Hematopoietic multipotent progenitor cell treated with erythropoietin and hydrocortisone succinate and interleukin-3 and kit ligand, for 15 days (in vitro differentiated cells): Measurements from ENCODE around the gene KANSL1.
A peak's percentile ranks its signal among the peaks of the same experiment; 100 is the strongest.

Experiments
- DNase-seq: peaks from one replicate; pipeline ENCODE4 v3.0.0-alpha.2; 2015; ENCODE audit warnings: low spot score

KANSL1 gene

DNA sequence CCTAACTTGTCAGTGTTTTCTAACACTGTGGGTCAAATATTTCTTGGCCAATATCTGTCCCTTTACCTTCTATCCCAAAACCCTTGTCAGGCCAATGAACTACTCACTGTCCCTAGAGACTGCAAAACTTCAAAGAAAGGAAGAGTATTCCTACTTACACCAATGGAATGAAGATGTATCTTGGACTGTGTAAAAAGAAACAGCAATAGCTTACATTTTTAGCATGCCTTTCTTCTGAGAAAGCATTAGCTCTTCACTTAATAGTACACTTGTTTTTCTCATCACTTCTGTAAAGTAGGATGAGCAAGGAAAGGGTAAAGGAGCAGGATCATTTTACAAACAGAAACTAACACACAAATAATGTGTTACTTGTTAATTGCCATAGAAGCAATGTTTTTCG is 120.2 kb downstream of the KANSL1 start:
- no peak for DNase-seq

DNA sequence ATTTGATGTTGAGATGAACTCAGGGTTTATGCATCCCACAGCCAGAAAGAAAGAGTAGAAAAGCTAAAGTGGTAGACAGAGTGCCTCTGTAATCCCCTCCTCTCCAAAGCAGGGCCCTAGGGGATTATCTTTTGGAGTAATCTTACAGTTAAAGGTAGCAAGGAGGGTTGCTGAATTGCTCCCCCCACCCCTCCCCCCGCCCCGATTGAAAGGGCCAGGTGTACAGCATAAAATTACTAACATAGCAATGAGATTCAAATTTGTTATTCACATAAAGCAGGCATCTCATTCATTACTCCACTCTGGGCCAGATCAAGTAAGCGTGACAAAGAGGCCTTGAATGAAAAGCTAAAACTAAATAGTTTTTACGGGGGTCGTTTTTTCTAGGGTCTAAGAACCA is 121.4 kb downstream of the KANSL1 start:
- DNase-seq: no peak

DNA sequence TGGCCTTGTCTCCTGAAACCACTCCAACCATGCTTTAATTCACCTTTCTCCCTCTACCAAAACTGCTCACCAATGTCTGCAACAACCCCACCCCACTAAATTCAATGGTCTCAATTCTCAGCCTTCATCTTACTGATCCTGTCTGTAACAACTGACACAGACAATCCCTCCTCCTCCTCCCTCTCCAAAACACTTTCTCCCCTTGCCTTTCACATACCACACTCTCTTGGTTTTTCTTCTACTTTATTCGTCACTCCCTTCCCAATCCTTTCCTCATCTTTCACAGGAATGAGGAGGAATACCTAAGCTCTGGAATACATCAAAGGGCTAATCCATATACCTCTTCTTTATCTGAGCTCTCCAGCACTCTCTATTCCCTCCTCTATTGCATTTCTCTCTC is 128.8 kb downstream of the KANSL1 start:
- DNase-seq: no peak

DNA sequence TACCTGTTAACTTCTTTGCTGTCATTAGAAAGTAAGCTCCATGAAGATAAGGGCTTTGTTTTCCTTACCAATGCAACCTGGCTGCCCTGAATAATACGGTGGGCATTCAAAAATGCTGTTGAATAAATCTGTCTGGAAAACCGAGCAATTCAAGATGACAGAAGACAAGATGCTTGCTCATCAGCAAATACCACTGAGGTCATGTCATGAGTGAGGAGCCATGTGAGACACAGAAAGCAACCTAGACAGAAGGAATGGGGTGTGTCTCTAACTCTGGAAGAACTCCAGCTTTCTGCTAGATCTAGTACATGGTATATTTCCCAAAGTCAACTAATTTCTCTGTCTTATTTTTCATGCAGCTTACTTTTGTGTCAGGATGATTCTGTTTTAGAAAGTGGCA is 130.0 kb downstream of the KANSL1 start:
- peak; percentile 57 for DNase-seq

DNA sequence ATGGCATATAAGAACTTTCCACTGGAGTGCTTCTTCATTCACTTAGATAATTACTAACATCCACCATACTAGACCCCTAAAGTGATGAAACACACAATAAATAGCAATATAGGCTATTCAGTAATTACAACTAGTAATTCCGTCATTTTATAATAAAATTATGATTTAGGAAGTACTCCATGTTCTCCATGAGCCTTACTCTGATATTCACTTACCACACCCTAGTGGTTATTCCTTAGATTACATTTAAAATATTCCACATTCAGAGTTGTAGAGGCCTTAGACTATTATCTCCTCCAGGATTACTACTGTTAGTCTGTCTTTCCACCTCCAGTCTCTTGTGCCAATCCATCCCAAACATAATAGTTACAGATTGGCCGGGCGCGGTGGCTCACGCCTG is 131.8 kb downstream of the KANSL1 start:
- DNase-seq: peak; percentile 59

DNA sequence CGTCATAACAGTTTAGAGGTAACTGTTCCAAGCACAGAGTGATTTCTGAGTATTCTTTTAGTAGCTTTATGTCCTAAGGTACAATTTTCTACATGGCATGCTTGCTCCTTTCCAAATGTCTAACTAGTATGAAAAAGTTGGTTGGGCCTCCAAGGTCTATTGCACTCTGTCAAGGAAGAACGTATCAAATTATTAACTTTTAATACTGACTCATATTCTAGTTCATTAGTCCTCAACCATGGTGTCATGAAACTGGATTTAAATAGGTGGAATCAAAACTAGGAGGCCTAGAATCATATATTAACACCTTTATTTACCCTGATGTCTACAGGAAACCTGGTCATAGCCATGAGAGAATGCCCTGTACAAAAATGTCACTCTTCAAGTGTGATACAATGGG is 132.8 kb downstream of the KANSL1 start:
- no peak for DNase-seq

DNA sequence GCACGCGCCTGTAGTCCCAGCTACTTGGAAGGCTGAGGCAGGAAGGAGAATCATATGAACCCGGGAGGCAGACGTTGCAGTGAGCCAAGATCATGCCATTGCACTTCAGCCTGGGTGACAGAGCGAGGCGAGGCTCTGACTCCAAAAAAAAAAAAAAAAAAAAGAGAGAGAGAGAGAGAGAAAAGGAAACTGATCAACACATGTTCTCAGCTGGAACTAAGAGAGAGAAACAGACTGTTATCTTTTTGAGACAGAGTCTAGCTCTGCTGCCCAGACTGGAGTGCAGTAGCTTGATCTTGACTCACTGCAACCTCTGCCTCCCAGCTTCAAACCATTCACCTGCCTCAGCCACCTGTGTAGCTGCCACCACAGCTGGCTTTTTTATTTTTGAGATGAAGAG is 133.7 kb downstream of the KANSL1 start:
- DNase-seq: peak; percentile 84

DNA sequence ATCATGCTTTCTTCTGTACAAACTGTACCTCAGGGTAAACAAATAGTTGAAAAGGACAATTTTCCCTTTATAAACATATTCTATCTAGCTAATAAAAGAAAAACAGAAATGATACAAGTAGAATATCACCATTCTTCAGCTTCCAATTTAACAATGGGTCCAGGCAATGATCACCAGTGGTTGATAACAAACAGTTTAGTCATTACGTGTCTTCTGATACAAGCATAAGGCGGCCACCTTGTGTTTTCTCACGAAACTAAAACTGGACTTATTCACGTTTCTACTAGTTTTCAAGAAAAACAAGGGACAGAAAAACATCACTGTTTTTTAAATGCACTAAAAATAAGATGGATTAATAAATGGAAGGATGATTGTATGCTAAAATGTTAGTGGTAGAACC is 135.9 kb downstream of the KANSL1 start:
- no peak for DNase-seq

DNA sequence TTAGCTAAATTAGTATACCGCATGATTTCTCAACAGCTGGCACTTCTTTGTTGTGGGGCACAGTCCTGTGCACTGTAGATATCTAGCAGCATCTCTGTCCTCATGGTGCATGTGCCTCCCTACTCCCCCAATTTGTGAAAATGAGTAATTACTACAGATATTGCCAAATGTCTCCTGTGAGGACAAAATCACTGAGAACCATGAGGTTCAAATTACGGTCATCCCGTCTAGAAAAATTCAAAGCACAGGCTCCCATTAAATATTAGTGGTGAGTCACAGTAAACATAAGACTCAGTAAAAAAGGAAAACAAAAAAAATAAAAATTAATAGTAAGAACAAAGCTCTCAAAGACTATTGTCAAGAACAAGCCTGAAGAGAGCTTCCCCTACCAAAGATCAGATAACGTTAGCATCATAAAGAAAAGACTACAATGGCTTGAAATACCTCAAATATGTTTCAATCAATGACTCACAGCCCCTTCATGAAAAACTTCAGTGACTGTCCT is 136.4 kb downstream of the KANSL1 start:
- DNase-seq: no peak

DNA sequence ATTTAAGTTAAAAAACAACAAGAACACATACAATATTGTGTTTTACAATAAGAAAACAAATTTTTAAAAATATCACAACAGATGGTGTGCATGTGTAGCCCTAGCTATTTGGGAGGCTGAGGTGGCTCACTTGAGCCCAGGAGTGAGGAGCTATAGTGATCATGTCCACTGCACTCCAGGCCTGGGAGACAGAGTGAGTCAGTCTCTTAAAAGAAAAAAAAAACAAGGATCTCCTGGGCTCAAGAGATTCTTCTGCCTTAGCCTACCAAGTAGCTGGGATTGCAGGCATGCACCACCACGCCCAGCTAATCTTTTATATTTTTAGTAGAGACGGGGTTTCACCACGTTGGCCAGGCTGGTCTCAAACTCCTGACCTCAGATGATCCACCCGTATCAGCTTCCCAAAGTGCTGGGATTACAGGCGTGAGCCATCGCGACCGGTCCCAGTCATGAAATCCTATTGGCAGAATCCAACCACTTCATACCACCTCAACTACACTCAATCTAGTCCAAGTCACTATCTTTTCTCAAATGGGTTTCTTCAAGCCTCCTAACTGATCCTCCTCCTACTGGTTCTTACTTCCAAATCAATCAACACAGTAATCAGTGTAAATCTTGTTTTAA is 139.2 kb downstream of the KANSL1 start:
- no peak for DNase-seq

DNA sequence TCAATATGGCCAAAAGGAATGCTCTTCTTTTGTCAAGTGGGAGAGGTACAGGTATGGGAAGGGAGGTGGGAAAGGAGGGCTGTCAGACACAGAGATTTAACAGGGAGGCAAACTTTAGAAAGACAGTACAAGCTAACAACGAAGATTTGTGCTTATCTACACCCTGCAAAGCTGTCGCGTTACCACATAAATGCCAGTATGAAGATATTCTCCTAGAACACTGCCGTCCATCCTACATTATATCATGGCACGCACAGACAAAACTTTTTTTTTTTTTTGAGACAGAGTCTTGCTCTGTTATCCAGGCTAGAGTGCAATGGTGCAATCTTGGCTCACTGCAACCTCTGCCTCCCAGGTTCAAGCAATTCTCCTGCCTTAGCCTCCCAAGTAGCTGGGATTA is 143.6 kb downstream of the KANSL1 start:
- DNase-seq: no peak

DNA sequence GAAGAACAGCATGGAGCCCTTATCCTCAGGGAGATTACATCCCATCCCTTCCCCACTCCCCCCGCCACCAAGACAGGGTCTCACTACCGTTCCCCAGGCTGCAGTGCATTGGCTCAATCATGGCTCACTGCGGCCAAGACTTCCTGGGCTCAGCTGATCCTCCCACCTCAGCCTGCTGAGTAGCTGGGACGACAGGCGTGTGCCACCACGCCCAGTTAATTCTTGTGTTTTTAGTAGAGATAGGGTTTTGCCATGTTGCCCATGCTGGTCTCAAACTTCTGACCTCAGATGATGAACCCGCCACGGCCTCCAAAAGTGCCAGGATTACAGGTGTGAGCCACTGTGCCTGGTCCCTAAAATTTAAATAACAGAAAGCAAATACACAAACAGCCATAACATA is 145.4 kb downstream of the KANSL1 start:
- peak; percentile 31 for DNase-seq

DNA sequence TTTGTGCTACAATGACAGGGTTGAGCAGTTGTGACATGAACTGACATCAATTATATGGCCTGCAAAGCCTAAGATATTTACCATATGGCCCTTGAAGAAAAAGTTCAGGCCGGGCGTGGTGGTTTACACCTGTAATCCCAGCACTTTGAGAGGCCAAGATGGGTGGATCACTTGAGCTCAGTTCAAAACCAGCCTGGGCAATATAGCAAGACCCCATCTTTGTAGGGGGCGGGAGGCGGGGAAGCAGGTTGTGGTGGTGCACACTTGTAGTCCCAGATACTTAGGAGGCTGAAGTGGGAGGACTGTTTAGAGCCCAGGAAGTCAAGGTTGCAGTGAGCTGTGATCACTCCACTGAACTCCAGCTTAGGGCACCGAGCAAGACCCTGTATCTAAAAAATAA is 145.8 kb downstream of the KANSL1 start:
- DNase-seq: no peak

DNA sequence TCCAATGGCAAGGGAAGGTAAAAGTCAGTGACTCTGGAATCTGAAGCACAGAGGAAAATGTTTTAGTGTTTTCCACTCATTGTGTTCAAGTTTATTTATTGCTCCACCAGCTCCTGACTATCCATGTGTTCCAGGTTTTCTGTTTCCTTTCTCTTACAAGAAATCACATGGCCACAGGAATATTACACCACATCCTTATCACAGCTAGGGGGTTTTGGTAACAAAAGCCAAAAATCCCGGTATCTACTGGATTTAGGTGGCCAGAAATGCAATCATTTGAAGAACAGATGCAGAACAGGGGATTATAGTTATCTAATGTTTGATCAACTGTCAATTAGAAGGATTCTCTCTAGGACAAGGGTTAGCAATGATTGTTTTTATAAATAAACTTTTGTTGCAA is 146.3 kb downstream of the KANSL1 start:
- no peak for DNase-seq

DNA sequence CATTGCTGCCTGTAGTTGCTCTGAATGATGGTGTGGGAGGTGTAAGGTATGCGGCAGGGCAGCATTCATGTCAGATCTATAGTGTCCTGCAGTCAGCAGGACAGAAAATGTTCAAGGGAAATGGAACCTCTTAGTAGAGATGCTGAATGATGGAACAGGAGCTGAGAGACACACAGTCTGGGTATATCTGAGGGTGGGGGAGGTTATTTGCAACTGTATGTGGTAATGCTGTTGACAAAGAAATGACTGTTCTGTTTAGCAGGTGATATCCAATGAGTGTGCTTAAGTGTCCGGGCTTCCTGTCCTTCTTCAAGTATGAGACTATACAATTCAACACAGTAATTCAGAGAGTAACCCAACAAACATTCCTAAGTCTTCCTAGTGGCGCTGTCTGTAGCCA is 147.6 kb downstream of the KANSL1 start:
- no peak for DNase-seq

DNA sequence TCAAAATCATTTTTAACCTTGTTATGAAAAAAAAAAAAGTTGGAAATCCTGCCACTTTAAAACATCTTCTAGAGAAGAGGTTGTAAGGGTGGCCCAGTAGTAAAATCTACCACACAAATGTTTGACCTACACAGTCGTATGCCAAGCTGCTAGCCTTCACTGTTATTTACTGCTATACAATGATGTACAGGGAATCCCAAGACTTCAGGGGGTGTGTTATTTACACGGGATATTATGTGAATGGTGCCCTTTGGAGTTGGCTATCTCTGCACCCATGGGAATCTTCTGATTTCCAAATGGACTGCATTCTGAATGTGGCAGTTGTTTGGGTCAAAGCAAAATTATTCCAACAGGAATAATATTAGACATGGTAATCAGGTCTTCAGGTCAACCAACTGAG is 148.2 kb downstream of the KANSL1 start:
- DNase-seq: no peak

DNA sequence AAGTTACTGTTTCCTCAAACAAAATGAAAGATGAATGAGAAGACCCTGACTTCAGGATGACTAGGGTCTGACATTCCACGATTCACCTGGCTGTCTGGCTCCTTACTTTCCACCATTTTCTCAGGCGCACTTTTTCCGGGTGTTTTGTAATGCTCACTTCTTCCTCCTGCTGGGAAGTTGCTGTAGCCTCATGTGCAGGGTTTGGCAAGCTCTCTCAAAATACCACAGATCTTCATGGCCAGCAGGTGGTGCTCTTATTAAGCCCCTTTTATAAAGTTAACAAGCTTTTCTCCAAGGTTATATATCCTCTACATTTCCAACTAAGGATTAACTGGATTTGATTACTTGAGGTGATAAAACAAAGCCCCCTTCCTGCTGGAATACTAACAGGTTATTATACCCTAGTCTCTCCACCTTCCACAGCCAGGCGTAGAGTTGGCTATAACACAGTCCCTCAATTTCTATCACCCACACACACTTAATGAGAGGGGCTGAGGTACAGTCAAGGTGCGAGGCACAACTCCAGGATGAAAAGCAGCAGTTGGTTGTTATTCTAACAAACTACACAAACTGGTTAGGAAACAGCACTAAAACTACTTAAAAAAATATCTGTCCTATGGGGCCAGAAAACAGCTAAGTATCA is 148.8 kb downstream of the KANSL1 start:
- peak; percentile 84 for DNase-seq

DNA sequence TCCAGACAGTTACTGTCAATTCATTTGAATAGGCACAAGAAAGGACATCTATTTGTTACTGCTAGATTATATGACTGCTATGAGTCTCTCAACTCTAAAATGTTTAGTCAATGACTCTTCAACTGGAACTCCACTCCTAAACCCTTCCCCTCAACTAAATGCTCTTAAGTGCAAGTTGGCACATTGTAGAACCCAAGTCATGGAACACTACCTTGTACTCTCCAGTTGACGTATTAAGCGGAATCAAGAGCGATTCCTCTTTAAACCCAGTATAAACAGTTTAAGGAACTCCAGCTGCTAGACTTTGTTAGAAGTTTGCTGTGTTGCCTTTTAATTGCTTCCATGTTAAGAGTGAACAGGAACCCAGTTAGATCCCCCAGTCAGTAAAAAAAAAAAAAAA is 149.6 kb downstream of the KANSL1 start:
- no peak for DNase-seq

DNA sequence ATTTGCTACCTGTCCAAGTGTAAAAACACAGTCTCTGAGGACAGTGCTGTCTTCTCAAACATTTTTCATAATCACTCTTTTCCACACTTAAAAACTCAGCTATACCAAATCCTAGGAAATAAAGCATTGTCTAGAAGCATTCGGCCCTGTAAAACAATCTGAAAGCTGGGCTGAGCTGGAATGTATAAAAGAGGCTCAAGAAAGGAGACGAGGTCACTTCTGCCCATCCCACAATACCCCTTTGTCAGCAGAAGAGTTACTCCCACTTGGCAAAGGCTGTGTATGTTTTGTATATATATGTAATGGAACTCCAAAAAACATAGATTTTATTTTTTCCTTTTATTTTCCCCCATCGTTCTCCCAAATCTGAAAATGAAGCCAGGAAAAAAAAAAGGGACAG is 150.3 kb downstream of the KANSL1 start:
- no peak for DNase-seq

DNA sequence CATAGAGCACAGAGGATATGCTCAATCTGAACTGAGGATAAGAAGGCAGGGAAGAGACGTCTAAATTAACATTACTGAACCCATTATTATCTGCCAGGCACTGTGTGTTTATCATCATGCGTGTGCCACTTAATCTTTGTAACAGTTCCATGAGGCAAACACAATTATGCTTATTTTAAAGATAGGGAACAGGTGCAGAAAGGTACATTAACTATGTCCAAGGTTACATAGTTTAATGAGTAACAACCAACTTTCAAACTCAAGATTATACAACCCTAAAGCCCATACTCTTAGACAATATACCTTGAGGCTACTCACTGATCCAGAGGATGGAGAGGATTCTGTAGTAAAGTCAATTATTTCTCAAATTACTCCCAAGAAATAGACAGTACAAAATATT is 151.0 kb downstream of the KANSL1 start:
- no peak for DNase-seq

DNA sequence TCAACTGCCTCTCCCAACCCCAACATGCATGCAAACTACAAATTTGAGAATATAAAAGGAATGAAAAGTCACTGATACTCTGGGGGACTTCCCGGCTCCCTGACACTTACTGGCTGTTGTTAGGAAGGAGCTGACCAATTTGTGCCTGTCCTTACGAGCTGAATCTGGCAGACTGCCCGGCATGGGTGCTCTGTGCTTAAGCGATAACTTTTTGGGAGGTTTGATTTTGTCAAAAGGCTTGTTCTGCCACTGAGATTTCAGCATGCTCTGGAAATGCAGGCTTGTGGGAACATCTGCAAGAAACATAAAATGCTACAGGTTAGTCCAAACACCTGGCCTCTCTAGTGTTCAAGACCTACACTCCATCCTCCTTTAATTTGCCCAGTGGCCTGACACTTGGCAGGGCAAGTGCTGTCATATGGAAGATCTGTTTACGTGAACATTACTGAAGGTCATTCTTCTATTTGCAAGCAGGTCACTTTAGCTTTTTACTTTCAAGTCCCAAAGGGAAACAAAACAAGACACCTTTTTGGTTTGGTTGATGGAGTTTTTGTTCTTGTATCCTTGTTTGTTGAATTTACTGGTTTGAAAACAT is 153.5 kb downstream of the KANSL1 start:
- no peak for DNase-seq

DNA sequence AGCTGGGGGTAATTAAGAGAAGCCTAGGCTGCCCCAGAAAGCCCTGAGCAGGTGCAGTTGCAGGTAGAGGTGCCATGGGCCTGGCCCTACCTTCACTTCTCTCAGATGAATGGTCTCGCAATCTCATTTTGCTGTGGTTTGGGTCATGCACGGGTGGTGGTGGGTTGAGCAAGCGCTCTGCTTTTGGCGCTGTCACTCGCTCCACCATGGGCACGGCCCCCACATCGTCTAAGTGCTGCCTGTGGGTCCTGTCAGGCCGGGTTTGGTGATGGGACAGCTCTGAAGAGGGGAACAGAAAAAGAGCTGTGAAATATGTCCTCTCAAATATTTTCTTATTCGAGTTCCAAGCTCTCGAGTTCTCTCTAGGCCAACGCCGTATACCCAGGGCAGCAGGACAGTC is 154.3 kb downstream of the KANSL1 start:
- no peak for DNase-seq

DNA sequence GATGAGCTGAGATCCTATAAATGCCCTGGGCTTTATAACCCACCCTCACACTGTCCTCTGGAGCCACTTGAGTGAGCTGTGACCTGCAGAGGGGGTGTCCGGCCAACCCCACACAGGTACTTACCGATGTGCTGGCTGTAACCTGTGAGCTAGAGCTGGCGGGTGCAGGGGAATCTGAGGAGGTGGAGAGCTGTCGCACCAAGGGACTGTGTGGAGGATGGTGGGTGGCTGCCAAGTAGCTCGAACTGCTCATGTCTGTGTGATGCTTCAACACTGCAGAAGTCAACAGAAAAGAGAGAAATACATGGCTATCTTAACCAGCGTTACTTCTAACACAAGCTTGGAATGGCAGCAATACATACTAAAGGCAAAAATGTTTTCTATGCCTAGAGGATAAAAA is 154.8 kb downstream of the KANSL1 start:
- no peak for DNase-seq
